HEK293 (cell line): ENCODE measurements around the gene CCDC71L.

Experiments
- CTCF ChIA-PET: fragments of 350-600 bp; formaldehyde crosslinking; extraction: SDS; loops from one replicate; lab custom pipeline; 2021; ENCODE audit warnings: antibody characterized with exemption; lab: Yijun Ruan, JAX
- POLR2A ChIA-PET: fragments of 300-600 bp; formaldehyde crosslinking; extraction: SDS; loops from one replicate; lab custom pipeline; 2020; ENCODE audit warnings: antibody characterized with exemption, inconsistent platforms; lab: Yijun Ruan, JAX
- H3K27ac ChIP-seq: fragments of 200-500 bp; sonication (Bioruptor generic); 2 replicates; pipeline ENCODE4 v1.5.1; 2014; ENCODE audit warnings: low read depth, low read length, control low read depth, inconsistent platforms; ENCODE audit errors: extremely low read depth
- H3K36me3 ChIP-seq, 2 experiments: fragments of 200-500 bp in 1 of 2; sonication (Bioruptor generic) in 1 of 2; 1 replicate in 1 of 2; 2 replicates in 1 of 2; pipeline ENCODE4 v1.5.1; 2014 to 2017; ENCODE audit warnings: inconsistent platforms in 2 of 2, low read length in 2 of 2; ENCODE audit not compliant: control insufficient read depth in 2 of 2, insufficient read depth in 1 of 2
- H3K4me1 ChIP-seq: fragments of 200-500 bp; sonication (Bioruptor generic); 2 replicates; pipeline ENCODE4 v1.5.1; 2014; ENCODE audit warnings: mild to moderate bottlenecking, low read length, inconsistent platforms; ENCODE audit not compliant: control insufficient read depth, insufficient read depth
- H3K4me3 ChIP-seq: 2 replicates; pipeline ENCODE4 v1.5.1; 2011; ENCODE audit warnings: low read depth, mild to moderate bottlenecking, control low read depth, low read length, moderate library complexity
- H3K9me3 ChIP-seq: fragments of 200-500 bp; sonication (Bioruptor generic); 2 replicates; pipeline ENCODE4 v1.5.1; 2014; ENCODE audit warnings: low read depth, low read length, inconsistent platforms; ENCODE audit not compliant: control insufficient read depth, insufficient read depth
- AEBP2 ChIP-seq: fragments of 450-650 bp; formaldehyde crosslinking; IDR thresholded peaks from 2 replicates; pipeline ENCODE4 v1.5.1; 2016; ENCODE audit warnings: missing biosample characterization, missing genetic modification characterization, borderline replicate concordance
- ELK4 ChIP-seq: IDR thresholded peaks from 2 replicates; pipeline ENCODE4 v1.6.1; 2011; ENCODE audit warnings: mild to moderate bottlenecking, low read depth, low read length, borderline replicate concordance
- GLI4 ChIP-seq: fragments of 450-650 bp; formaldehyde crosslinking; IDR thresholded peaks from 2 replicates; pipeline ENCODE4 v1.5.1; 2016; ENCODE audit warnings: missing biosample characterization, missing genetic modification characterization
- HOXD13 ChIP-seq: sonication (generic); formaldehyde crosslinking; IDR thresholded peaks from 2 replicates; pipeline ENCODE4 v1.8.0; 2022; ENCODE audit warnings: missing genetic modification reagents, borderline replicate concordance
- KLF1 ChIP-seq: fragments of 450-650 bp; formaldehyde crosslinking; IDR thresholded peaks from 2 replicates; pipeline ENCODE4 v1.5.1; 2016; ENCODE audit warnings: missing biosample characterization, missing genetic modification characterization
- KLF10 ChIP-seq: fragments of 450-650 bp; IDR thresholded peaks from 2 replicates; pipeline ENCODE4 v1.5.1; 2018; ENCODE audit warnings: missing biosample characterization, mild to moderate bottlenecking, missing genetic modification characterization
- MYNN ChIP-seq: fragments of 450-650 bp; formaldehyde crosslinking; IDR thresholded peaks from 2 replicates; pipeline ENCODE4 v1.5.1; 2016; ENCODE audit warnings: missing biosample characterization, missing genetic modification characterization, borderline replicate concordance
- PRDM1 ChIP-seq: fragments of 450-650 bp; formaldehyde crosslinking; IDR thresholded peaks from 2 replicates; pipeline ENCODE4; 2016; ENCODE audit warnings: missing biosample characterization, missing genetic modification characterization
- REPIN1 ChIP-seq: fragments of 450-650 bp; formaldehyde crosslinking; IDR thresholded peaks from 2 replicates; pipeline ENCODE4 v1.5.1; 2017; ENCODE audit warnings: missing biosample characterization, missing genetic modification characterization, low read depth
- ZBTB11 ChIP-seq: fragments of 450-650 bp; formaldehyde crosslinking; conservative IDR thresholded peaks from 2 replicates; pipeline ENCODE4 v1.5.1; 2016; ENCODE audit warnings: low read depth, missing biosample characterization, missing genetic modification characterization
- ZIC2 ChIP-seq: fragments of 450-650 bp; formaldehyde crosslinking; IDR thresholded peaks from 2 replicates; pipeline ENCODE4 v1.5.1; 2016; ENCODE audit warnings: missing biosample characterization, missing genetic modification characterization
- ZNF223 ChIP-seq: fragments of 450-650 bp; formaldehyde crosslinking; IDR thresholded peaks from 2 replicates; pipeline ENCODE4 v1.5.1; 2016; ENCODE audit warnings: missing biosample characterization, missing genetic modification characterization
- ZNF23 ChIP-seq: fragments of 450-650 bp; formaldehyde crosslinking; IDR thresholded peaks from 2 replicates; pipeline ENCODE4 v1.5.1; 2016; ENCODE audit warnings: missing biosample characterization, missing genetic modification characterization, borderline replicate concordance
- ZNF292 ChIP-seq: fragments of 450-650 bp; formaldehyde crosslinking; IDR thresholded peaks from 2 replicates; pipeline ENCODE4 v1.5.1; 2016; ENCODE audit warnings: low read depth, missing biosample characterization, missing genetic modification characterization, borderline replicate concordance
- ZNF37A ChIP-seq: fragments of 450-650 bp; IDR thresholded peaks from 2 replicates; pipeline ENCODE4 v1.5.1; 2018; ENCODE audit warnings: missing biosample characterization, missing genetic modification characterization
- ZNF391 ChIP-seq: fragments of 450-650 bp; formaldehyde crosslinking; IDR thresholded peaks from 2 replicates; pipeline ENCODE4 v1.5.1; 2016; ENCODE audit warnings: low read depth, missing biosample characterization, missing genetic modification characterization, borderline replicate concordance
- ZNF529 ChIP-seq: fragments of 450-650 bp; formaldehyde crosslinking; IDR thresholded peaks from 2 replicates; pipeline ENCODE4 v1.5.1; 2017; ENCODE audit warnings: missing genetic modification characterization, missing biosample characterization; ENCODE audit not compliant: insufficient replicate concordance
- ZNF549 ChIP-seq: fragments of 450-650 bp; IDR thresholded peaks from 2 replicates; pipeline ENCODE4 v1.5.1; 2018; ENCODE audit warnings: missing biosample characterization, missing genetic modification characterization, mild to moderate bottlenecking, inconsistent platforms, moderate library complexity
- ZNF558 ChIP-seq: fragments of 450-650 bp; formaldehyde crosslinking; IDR thresholded peaks from 2 replicates; pipeline ENCODE4 v1.5.1; 2016; ENCODE audit warnings: missing biosample characterization, missing genetic modification characterization
- ZNF623 ChIP-seq: fragments of 450-650 bp; formaldehyde crosslinking; IDR thresholded peaks from 2 replicates; pipeline ENCODE4 v1.5.1; 2016; ENCODE audit warnings: missing biosample characterization, missing genetic modification characterization
- ZNF777 ChIP-seq: fragments of 450-650 bp; formaldehyde crosslinking; IDR thresholded peaks from 2 replicates; pipeline ENCODE4 v1.5.1; 2017; ENCODE audit warnings: missing biosample characterization, missing genetic modification characterization, borderline replicate concordance
- ZNF843 ChIP-seq: fragments of 450-650 bp; formaldehyde crosslinking; IDR thresholded peaks from 2 replicates; pipeline ENCODE4 v1.5.1; 2016; ENCODE audit warnings: missing biosample characterization, missing genetic modification characterization
- ZSCAN18 ChIP-seq: fragments of 450-650 bp; formaldehyde crosslinking; IDR thresholded peaks from 2 replicates; pipeline ENCODE4 v1.5.1; 2016; ENCODE audit warnings: missing biosample characterization, missing genetic modification characterization

The CCDC71L gene

GRCh38 chr7:106619213-106619612 is 41.7 kb downstream of the CCDC71L start (continued):
- TF ChIP-seq ZNF529 (no peak), PRDM1 (tag by site-specific recombination) (no peak), ZNF558 (tag by site-specific recombination) (no peak)
- TF ChIP-seq, all 188 proteins: peak for 0

GRCh38 chr7:106618480-106618879 is 42.5 kb downstream of the CCDC71L start:
- Histone ChIP-seq H3K4me1 (no peaks in the 10 kb centered on the region), H3K9me3 (no peaks in the 10 kb centered on the region), H3K27ac (no peak overlapping the region), H3K36me3 (no peaks in the 10 kb centered on the region), H3K4me3 (no peak overlapping the region)
- ChIA-PET CTCF (interaction anchor here (0.7 kb wide), 1 partner anchor 1085 kb away, joined by 6 read pairs; no protein-coding TSS in a partner anchor), POLR2A (no interaction called here)
- TF ChIP-seq ZNF391 (tag by site-specific recombination): no peak
- no peak for TF ChIP-seq KLF1
- TF ChIP-seq ZBTB11 (tag by site-specific recombination): no peak
- TF ChIP-seq ZNF777 (tag by site-specific recombination): no peak
- no peak for TF ChIP-seq MYNN (tag by site-specific recombination)
- TF ChIP-seq ZNF37A (tag by site-specific recombination): no peak
- TF ChIP-seq ZNF843: no peak
- no peak for TF ChIP-seq KLF10 (tag by site-specific recombination)
- no peak for TF ChIP-seq ZNF223 (tag by site-specific recombination)
- no peak for TF ChIP-seq ZIC2 (tag by site-specific recombination)
- no peak for TF ChIP-seq AEBP2 (tag by site-specific recombination)
- no peak for TF ChIP-seq ELK4

- no peaks in the 10 kb centered on the region for H3K9me3 ChIP-seq
- no peaks in the 10 kb centered on the region for H3K36me3 ChIP-seq
- H3K27ac ChIP-seq: no peak overlapping the region
- no peaks in the 10 kb centered on the region for H3K4me1 ChIP-seq
- POLR2A ChIA-PET: no interaction called here
- CTCF ChIA-PET: interaction anchor here (0.7 kb wide), 1 partner anchor 1085 kb away, joined by 6 read pairs; no protein-coding TSS in a partner anchor
- no peak overlapping the region for H3K4me3 ChIP-seq
- TF ChIP-seq REPIN1: no peak
- no peak for TF ChIP-seq ZNF23 (tag by site-specific recombination)
- TF ChIP-seq ZNF623: no peak
- no peak for TF ChIP-seq ZSCAN18
- no peak for TF ChIP-seq HOXD13 (CRISPR knock-in tag)
- no peak for TF ChIP-seq ZNF292 (tag by site-specific recombination)
- TF ChIP-seq GLI4 (tag by site-specific recombination): no peak
- TF ChIP-seq ZNF549: no peak
Measured at GRCh38 chr7:106617860-106618259, 43.1 kb downstream of the CCDC71L start.
